ENCODE results near the gene FMN1.

GRCh38 chr15:32983679-32984078 lies 210.8 kb downstream of the FMN1 start:
- no peak for TF ChIP-seq REST (IDR thresholded peaks at IDR 0.05; ENCODE audit: borderline replicate concordance)
- TF ChIP-seq CTCF (IDR thresholded peaks at IDR 0.05; ENCODE audit: poor library complexity, severe bottlenecking): no peak
- no peak for TF ChIP-seq RAD21 (conservative IDR thresholded peaks at IDR 0.05)
- no peak for TF ChIP-seq MXI1 (conservative IDR thresholded peaks at IDR 0.05; ENCODE audit: poor library complexity, severe bottlenecking)
- TF ChIP-seq POLR2AphosphoS5 (IDR thresholded peaks at IDR 0.05): no peak
- no peak for TF ChIP-seq SMC3 (conservative IDR thresholded peaks at IDR 0.05; ENCODE audit: poor library complexity)
- TF ChIP-seq EZH2 (IDR thresholded peaks at IDR 0.05; ENCODE audit: borderline replicate concordance, insufficient read depth, low read length, poor library complexity, severe bottlenecking): no peak
- TF ChIP-seq EP300 (conservative IDR thresholded peaks at IDR 0.05; ENCODE audit: poor library complexity, severe bottlenecking): no peak
- TF ChIP-seq TAF1 (IDR thresholded peaks at IDR 0.05; ENCODE audit: low read depth): no peak
